Measurements from ENCODE around the gene ERC2.

ERC2 gene

GRCh38 chr3:55487381-55488241 lies 980.7 kb downstream of the ERC2 start:
- TF ChIP-seq GATA3 (IDR thresholded peaks at IDR 0.05; ENCODE audit: low read depth, low read length) (no peak), GATA2 (IDR thresholded peaks at IDR 0.05; ENCODE audit: low read depth, low read length) (no peak)

DNA sequence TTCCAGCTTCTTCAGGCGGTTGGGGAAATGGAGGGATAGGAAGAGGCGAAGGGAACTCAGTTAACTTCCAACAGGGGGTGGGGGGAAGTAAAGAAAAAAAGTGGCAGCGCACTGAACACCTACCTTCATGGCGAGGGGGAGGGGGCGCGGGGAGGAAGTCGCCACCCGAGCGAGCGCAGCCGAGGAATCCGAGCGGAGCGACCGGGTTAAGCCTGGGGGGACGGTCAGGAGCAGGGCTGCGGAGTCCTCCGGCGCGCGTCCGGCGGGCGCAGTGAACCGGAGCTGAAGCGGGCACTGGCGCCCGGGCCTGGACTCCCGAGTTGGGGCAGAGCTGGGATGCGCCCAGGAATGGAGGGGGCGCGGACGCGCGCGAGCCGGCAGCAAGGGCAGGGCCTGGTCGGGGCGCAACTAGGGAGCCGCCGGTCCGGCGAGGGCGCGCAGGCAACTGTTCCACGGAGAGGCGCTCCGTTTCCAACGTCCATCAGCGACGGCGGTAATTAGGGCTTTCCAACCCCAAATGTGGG lies 981.3 kb downstream of the ERC2 start, which contains the start of gene WNT5A:
WNT5A (minus strand) TSS at position 450 of the 524 bp plus-strand sequence; CDS start at position 129, 321 bp downstream.
- TF ChIP-seq GATA3 (IDR thresholded peaks at IDR 0.05; ENCODE audit: low read depth, low read length) (no peak), GATA2 (IDR thresholded peaks at IDR 0.05; ENCODE audit: low read depth, low read length) (no peak)

DNA sequence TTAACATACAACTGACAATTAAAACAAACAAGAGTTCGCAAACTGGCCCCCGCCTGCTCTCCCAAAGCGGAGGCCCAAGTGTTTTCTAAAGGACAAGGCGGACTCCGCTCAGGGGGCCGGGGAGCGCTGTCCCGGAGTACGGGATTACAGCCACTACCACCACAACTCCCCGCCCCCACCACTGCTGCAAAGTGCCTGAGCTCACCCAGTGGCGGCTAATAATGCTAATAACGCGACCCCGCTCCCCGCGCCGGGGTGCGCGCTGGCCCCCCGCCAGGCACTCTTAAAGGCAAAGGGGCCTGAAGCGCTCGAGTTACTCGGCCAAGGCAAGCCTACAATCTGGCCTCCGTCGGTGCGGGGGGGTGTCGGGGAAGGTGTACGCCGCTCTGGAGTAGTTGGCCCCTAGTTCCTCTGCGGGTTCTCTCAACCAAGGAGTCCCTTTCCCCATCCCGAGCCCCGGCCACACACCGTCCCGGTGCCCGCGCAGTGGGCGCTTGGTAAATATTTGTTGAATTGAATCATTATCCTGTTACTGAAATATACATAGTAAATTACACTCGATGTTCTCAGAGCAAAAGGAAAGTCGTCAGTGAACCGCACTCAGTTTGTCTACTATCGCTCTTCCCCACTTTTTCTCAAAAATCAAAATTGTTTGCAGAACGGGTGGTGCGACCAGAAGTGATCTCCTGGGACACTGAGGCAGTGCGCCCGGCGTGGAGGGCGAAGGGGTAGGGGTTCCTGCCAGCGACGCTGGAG lies 982.0 kb downstream of the ERC2 start:
- TF ChIP-seq GATA3 (IDR thresholded peaks at IDR 0.05; ENCODE audit: low read depth, low read length) (no peak), GATA2 (IDR thresholded peaks at IDR 0.05; ENCODE audit: low read depth, low read length) (no peak)

- TF ChIP-seq GATA3 (IDR thresholded peaks at IDR 0.05; ENCODE audit: low read depth, low read length) (no peak), GATA2 (IDR thresholded peaks at IDR 0.05; ENCODE audit: low read depth, low read length) (no peak)
These were observed 983.2 kb downstream of the ERC2 start for GRCh38 chr3:55484801-55485791.

- TF ChIP-seq GATA2 (IDR thresholded peaks at IDR 0.05; ENCODE audit: low read depth, low read length): no peak
- TF ChIP-seq GATA3 (IDR thresholded peaks at IDR 0.05; ENCODE audit: low read depth, low read length): no peak
These were observed 984.0 kb downstream of the ERC2 start for GRCh38 chr3:55484191-55484689.

- TF ChIP-seq GATA3 (IDR thresholded peaks at IDR 0.05; ENCODE audit: low read depth, low read length): no peak
- TF ChIP-seq GATA2 (IDR thresholded peaks at IDR 0.05; ENCODE audit: low read depth, low read length): no peak
These were observed 984.8 kb downstream of the ERC2 start for GRCh38 chr3:55483196-55484095.

GRCh38 chr3:55482496-55483195 lies 985.6 kb downstream of the ERC2 start:
- TF ChIP-seq GATA3 (IDR thresholded peaks at IDR 0.05; ENCODE audit: low read depth, low read length) (no peak), GATA2 (IDR thresholded peaks at IDR 0.05; ENCODE audit: low read depth, low read length) (no peak)

GRCh38 chr3:55481744-55482495 lies 986.3 kb downstream of the ERC2 start:
- TF ChIP-seq GATA3 (IDR thresholded peaks at IDR 0.05; ENCODE audit: low read depth, low read length) (no peak), GATA2 (IDR thresholded peaks at IDR 0.05; ENCODE audit: low read depth, low read length) (no peak)

GRCh38 chr3:55480911-55481743 lies 987.1 kb downstream of the ERC2 start:
- 0 out of 2 replicates have a peak, but pooled peaks have one; percentile 8 for TF ChIP-seq GATA2 (IDR thresholded peaks at IDR 0.05; ENCODE audit: low read depth, low read length)
- no peak for TF ChIP-seq GATA3 (IDR thresholded peaks at IDR 0.05; ENCODE audit: low read depth, low read length)

Data from SH-SY5Y (cell line).